GM12872 (cell line): ENCODE measurements around the gene POU2F1.

Source experiments
- CTCF ChIP-seq: IDR thresholded peaks from 3 replicates; pipeline ENCODE4 v1.5.1; 2011; ENCODE audit warnings: low read depth, mild to moderate bottlenecking, low read length, moderate library complexity; ENCODE audit not compliant: insufficient read depth

Gene POU2F1

GRCh38 chr1:167219194-167219593 is 1.5 kb upstream of the POU2F1 start:
- no peak for TF ChIP-seq CTCF

- TF ChIP-seq CTCF = 0 out of 3 replicates have a peak, but pooled peaks have one; percentile 8
These were observed 795 bp upstream of the POU2F1 start for GRCh38 chr1:167219646-167220536.

GRCh38 chr1:167221126-167221737 is 546 bp downstream of the POU2F1 start:
- TF ChIP-seq CTCF = no peak

- TF ChIP-seq CTCF = no peak
These were observed 1.3 kb downstream of the POU2F1 start for GRCh38 chr1:167221738-167222610.

GRCh38 chr1:167223144-167224103 is 2.7 kb downstream of the POU2F1 start:
- no peak for TF ChIP-seq CTCF

- no peak for TF ChIP-seq CTCF
These were observed 5.2 kb downstream of the POU2F1 start for GRCh38 chr1:167225920-167226319.
